Measurements from ENCODE around the gene TMEM203. TPM values are rescaled to one million over a fixed set of nuclear protein-coding genes. Genes with fewer than 3 reads are reported as not detected.

TMEM203 gene
- total RNA-seq, 1 donor from 2014 or later = 34.2 TPM

DNA sequence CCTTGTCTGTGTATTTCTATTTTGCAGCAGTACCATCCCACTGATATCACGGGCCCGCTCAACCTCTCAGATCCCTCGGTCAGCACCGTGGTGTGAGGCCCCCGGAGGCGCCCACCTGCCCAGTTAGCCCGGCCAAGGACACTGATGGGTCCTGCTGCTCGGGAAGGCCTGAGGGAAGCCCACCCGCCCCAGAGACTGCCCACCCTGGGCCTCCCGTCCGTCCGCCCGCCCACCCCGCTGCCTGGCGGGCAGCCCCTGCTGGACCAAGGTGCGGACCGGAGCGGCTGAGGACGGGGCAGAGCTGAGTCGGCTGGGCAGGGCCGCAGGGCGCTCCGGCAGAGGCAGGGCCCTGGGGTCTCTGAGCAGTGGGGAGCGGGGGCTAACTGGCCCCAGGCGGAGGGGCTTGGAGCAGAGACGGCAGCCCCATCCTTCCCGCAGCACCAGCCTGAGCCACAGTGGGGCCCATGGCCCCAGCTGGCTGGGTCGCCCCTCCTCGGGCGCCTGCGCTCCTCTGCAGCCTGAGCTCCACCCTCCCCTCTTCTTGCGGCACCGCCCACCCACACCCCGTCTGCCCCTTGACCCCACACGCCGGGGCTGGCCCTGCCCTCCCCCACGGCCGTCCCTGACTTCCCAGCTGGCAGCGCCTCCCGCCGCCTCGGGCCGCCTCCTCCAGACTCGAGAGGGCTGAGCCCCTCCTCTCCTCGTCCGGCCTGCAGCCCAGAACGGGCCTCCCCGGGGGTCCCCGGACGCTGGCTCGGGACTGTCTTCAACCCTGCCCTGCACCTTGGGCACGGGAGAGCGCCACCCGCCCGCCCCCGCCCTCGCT, 37.5 kb downstream of the TMEM203 start:
- DNase-seq (ENCODE audit: low read depth, low spot score) = no peak

DNA sequence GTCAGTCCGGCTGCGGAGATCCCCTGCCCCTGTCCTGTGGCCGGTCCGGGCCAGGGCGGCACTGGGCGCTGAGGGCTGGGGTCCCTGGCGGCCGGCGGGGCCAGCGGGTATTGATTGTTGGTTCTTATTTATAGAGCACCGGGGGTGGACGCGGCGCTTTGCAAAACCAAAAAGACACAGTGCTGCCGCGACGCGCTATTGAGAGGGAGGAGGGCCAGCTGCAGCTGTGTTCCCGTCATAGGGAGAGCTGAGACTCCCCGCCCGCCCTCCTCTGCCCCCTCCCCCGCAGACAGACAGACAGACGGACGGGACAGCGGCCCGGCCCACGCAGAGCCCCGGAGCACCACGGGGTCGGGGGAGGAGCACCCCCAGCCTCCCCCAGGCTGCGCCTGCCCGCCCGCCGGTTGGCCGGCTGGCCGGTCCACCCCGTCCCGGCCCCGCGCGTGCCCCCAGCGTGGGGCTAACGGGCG, 38.1 kb downstream of the TMEM203 start:
- DNase-seq (ENCODE audit: low read depth, low spot score) = no peak

DNA sequence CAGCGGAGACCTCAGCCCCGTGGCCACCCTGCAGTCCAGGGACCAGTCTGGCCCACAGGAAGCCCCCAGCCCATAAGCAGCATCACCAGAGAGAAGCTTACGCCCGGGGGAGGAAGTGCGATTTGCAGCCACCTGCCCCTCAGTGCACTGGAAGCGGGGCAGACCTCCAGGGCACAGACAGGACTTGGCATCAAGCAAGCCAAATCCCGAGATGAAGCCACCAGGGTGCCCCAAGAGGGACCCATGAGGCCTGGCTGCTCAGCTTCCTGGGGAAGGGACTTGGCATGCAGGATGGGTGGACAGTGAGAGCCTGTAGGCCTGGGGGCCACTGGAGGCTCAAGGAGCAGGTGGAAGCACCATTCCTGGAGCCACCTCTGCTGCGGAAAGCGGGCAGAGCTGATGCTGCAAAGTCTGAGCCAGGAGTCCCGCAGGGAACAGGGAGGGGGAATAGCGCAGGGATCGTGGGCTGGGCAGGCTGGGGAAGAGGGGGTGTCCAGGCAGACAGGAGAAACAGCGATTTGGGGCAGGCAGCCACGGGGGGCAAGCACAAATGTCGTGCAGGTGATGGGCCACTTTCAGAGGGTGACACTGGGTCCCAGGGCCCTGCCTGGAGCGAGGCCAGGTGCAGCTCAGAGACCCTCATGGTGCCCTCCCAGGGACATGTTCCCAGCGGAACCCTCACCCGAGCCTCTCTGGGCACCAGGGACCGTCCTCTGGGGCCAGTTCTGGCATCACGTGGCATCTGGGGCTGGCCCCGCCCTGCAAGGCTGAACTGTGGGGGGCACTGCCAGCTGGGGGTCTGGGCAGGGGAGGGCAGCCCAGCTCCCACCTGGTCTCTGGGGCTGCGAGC, 38.8 kb downstream of the TMEM203 start:
- DNase-seq (ENCODE audit: low read depth, low spot score) = no peak

DNA sequence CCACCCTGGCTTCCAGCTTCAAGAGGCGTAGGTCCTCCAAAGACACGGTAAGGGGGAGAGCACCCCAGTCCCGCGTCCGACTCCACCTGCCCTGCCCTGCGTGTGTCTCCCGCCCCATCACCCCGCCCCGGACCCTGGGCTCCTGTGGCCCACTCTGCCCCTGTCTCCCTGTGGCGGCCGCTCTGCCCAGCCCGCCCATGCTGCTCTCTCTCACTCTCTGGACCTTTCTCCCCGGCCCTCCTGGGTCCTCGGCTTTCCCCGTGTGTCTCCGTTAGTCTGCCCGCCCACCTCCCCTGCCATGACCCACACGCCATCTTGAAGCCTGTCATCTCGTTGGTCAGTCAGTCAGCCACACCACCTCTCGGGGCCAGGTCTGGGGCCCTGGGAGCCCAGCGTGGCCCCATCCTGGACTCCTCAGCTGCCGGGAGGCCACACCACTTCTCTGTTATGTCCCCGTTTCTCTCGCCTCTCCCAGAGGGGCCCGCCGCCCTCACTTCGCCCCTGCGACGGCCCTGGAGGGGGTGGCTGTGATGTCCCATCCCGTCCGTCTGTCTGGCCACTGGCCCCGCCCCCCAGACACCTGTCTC, 40.1 kb downstream of the TMEM203 start:
- DNase-seq (ENCODE audit: low read depth, low spot score) = no peak

DNA sequence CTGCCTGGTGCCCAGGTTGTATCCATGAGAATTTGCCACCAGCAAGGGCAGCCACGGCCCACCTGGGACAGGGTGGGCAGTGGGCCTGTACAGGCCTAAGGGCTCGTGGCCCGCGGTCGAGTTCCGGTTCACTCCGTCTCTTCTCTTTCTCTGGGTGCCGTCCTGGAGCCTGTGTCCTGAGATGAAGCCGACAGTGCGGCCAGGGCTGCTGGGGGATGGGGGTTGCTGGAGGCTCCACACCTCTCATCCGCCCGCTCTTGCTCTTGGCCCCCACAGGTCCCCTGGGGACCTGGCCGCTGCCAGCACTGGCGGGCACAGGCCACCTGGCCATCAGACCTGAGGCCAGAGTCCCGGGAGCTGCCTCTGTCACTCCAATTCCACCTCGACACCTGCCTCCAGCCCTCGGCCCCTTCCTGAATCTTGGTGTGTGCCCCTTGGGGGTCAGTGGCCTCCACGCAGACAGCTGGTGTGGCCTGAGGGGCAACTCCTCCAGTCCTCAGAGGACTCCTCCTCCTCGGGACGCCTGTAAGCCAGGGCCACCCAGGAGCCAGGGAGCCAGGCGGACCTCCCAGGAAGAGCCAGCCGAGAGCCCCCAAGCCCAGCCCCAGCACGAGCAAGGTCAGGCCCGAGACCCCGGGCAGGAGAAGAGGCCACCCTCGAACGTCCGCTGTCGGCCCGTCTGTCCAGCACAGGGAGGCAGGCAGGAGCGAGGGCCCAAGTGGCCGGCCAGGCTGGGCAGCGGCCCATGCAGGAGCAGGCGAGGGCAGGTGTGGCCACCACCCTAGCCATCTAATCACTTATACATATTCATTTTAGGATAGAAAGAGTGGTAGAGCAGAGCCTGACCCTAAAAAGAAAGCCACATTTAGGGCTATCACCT, 40.8 kb downstream of the TMEM203 start:
- no peak for DNase-seq (ENCODE audit: low read depth, low spot score)

DNA sequence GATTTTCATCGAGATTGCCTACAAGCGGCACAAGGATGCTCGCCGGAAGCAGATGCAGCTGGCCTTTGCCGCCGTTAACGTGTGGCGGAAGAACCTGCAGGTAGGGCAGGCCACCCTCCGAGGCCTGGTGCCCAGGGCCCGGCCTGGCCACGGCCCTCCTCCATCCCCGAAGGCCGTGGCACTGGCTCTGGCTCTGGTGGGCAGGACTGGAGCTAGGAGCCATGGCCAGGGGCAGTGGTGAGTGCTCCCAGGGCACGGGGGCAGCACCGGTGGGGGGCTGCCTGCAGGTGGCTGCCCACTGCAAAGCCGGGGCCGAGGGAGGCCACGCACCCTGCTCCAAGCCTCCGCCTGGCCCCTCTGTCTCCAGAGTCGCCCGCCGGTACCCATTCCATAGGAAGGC, 41.6 kb downstream of the TMEM203 start:
- no peak for DNase-seq (ENCODE audit: low read depth, low spot score)

DNA sequence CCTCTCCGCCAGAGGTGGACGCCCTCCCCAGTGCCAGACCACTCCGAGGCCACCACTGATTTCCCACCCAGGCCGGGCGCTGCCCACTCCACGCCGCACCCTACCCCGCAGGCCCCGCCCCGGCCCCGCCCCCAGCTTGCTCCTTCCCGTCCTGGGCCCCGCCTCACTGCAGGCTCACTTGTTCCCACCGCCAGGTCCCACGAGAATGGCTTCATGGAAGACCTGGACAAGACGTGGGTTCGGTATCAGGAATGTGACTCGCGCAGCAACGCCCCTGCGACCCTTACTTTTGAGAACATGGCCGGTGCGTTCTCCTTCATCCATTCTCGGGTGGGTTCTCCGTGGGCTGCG, 42.1 kb downstream of the TMEM203 start:
- no peak for DNase-seq (ENCODE audit: low read depth, low spot score)

DNA sequence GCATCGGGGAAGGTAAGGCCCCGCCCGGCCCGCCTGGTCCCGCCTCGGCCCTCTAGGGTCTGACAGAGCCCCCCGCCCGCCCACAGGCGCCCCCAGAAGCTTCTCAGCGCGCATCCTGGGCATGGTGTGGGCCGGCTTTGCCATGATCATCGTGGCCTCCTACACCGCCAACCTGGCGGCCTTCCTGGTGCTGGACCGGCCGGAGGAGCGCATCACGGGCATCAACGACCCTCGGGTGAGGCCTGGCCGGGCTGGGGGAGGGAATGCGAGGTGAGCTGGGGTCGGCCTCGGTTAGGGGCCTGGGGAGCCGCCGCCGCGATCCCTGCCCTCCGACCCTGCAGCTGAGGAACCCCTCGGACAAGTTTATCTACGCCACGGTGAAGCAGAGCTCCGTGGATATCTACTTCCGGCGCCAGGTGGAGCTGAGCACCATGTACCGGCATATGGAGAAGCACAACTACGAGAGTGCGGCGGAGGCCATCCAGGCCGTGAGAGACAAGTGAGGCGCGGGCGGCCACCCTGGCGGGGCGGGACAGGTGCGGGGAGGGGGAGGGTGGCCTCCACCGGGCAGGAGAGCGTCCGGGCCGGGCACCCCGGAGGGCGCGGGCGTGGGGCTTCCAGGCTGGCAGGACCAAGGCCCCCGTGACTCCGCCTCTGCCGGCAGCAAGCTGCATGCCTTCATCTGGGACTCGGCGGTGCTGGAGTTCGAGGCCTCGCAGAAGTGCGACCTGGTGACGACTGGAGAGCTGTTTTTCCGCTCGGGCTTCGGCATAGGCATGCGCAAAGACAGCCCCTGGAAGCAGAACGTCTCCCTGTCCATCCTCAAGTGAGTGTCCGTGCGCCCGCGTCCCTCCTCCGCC, 42.7 kb downstream of the TMEM203 start:
- no peak for DNase-seq (ENCODE audit: low read depth, low spot score)

DNA sequence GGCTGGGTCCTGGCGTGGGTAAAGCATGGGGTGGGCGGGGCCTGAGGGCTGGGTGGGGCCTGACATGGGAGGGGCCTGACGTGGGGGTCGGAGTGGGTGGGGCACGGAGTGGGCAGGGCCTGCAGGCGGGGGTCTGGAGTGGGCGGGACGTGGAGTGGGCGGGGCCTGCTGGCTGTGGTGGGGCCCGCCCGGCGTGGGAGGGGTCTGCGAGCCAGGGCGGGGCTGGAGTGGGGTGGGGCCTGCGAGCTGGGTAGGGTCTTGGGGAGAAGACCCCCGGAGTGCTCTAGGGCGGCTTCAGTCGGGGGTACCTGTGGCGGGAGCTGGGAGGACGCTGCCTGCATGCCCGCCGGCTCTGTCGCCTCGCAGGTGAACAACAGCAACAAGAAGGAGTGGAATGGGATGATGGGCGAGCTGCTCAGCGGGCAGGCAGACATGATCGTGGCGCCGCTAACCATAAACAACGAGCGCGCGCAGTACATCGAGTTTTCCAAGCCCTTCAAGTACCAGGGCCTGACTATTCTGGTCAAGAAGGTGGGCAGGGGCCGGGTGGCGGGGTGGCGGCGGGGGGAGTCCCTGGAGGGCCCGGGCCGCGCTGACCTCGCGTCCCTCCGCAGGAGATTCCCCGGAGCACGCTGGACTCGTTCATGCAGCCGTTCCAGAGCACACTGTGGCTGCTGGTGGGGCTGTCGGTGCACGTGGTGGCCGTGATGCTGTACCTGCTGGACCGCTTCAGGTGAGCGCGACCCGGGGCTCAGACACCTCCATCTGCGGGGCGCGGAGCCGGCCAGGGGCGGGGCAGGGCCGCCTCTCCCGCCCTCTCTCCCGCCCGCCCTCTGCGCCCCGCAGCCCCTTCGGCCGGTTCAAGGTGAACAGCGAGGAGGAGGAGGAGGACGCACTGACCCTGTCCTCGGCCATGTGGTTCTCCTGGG, 43.6 kb downstream of the TMEM203 start:
- no peak for DNase-seq (ENCODE audit: low read depth, low spot score)

DNA sequence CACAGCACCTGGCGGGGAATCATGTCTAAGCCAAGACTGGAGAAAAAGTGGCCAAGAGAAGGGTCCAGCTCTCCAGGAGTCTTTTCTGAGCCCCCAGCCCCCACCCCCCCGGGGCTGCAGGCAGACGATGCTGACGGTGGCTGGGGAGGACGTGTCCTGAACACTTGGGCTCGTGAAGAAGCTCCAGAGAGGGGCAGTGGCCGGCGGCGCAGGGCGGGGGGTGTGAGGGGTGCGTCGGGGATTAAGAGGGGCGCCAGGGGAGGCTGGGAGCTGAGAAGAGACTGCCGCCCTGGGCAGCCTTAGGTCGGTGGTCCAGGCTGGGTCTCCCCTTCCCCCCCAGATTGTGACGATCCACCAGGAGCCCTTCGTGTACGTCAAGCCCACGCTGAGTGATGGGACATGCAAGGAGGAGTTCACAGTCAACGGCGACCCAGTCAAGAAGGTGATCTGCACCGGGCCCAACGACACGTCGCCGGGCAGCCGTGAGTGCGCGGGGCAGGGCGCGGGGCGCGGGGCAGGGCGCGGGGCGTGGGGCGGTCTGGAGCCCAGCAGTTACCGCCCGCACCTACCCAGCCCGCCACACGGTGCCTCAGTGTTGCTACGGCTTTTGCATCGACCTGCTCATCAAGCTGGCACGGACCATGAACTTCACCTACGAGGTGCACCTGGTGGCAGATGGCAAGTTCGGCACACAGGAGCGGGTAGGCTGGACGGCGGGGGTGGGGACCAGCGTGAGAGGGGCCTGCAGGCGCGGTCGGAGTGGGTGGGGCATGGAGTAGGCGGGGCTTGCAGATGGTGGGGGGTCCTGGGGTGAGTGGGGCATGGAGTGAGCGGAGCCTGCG, 44.5 kb downstream of the TMEM203 start:
- no peak for DNase-seq (ENCODE audit: low read depth, low spot score)

DNA sequence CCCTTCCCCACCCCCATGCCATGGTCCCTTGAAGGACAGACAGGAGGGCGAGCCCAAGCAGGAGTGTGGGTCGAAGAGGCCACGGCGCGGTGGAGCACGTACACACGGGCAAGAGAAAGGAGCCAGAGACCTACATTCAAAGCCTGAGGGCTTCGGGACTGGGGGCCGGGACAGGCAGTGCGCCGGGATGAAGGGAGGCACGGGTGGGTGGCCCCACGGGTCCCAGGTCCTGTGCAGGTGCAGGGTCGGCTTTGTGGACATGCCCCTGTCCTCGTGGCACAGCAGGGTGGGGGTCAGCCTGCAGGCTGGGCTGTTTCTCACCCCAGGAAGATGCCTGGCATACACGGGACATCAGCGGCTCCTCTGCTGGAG, 45.4 kb downstream of the TMEM203 start:
- DNase-seq (ENCODE audit: low read depth, low spot score) = no peak

DNA sequence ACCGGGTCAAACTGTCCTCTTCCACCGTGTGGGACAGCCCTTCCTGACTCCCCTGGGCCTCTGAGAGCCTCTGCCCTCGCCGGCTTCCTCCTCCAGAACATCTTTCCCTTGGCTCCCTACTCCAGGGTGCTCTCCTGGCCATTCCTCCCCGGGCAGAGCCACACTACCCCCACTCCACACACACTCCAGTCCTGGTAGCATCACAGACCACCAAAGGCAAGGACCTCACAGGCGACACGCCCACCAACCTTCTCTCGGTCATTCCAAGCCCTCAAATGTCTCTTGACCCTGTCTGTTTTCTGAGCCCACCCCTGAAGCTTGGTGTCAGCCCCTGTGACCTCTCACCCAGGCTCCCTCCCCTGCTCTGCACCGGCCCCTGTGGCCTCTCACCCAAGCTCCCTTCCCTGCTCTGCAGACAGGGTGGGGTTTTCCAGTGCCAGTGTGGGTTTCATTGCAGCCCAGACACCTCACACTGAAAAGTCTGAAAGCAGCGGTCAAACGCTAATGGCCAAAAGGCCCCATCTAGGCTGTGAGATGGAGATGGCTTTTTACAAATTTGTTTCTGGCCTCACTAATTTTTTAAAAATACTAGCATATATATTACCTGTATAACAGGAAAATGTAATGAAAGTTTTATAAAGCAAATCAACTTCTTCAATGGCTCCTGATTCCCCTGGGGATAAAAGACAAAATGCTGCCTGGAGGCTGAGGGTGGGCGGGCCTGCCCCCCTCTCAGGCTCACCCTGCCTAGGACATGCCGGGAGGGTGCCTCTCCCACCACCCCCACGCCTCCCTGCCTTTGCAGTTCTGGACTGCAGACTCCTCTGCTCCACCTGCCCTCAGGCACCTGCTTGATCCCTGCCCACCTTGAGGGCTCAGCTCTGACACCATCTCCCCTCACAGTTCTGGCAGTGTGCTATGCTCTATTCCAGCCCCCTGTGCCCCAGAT, 46.1 kb downstream of the TMEM203 start:
- no peak for DNase-seq (ENCODE audit: low read depth, low spot score)

DNA sequence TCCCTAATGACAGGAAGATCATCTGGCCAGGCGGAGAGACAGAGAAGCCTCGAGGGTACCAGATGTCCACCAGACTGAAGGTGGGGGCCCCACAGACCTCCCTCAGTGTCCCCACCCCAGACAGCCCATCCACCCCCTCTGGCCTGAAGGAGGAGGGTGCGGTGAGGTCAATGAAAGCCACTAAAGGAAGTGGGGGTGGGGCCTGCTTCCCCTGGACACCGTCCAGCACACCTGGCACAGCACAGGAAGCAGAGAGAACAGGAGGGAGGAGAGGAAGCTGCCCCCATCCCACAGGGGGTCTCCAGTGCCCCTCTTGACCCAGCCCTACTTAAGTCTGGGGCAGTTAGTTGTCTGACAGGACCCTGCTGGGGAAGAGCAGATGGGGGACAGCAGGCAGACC, 46.8 kb downstream of the TMEM203 start:
- no peak for DNase-seq (ENCODE audit: low read depth, low spot score)

DNA sequence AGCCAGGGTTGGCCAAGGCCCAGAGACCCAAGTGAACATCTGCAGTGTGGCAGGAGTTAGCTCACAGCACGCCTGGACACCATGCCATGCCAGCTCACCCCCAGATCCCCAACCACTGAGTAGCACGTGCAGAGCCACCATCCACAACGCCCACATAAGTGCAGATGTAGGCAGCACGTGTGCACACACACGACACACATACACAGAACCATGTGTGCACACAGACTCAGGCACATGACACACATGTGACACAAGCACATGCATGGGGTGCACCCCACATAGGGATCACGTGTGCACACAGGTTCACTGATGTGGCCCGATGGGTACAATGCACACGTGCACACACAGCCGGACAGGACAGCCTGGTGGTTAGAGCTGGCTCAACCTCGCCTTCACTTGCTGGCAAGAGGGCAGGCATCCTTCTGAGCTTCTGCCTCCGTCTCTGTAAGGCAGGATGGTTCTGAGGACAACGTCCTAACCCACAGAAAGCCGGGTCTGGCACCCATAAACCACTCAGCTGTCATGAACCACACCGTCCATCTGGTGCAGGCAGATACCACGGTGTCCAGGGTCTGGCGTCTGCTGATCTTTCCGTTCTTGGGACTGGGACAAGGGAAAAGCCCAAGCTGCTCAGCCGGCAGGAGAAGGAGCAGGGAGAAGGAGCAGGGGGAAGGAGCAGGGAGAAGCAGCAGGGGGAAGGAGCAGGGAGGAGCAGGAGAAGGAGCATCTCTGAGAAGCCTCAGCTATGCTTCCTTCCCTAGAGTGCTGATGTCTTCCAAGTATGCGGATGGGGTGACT, 47.6 kb downstream of the TMEM203 start:
- no peak for DNase-seq (ENCODE audit: low read depth, low spot score)

DNA sequence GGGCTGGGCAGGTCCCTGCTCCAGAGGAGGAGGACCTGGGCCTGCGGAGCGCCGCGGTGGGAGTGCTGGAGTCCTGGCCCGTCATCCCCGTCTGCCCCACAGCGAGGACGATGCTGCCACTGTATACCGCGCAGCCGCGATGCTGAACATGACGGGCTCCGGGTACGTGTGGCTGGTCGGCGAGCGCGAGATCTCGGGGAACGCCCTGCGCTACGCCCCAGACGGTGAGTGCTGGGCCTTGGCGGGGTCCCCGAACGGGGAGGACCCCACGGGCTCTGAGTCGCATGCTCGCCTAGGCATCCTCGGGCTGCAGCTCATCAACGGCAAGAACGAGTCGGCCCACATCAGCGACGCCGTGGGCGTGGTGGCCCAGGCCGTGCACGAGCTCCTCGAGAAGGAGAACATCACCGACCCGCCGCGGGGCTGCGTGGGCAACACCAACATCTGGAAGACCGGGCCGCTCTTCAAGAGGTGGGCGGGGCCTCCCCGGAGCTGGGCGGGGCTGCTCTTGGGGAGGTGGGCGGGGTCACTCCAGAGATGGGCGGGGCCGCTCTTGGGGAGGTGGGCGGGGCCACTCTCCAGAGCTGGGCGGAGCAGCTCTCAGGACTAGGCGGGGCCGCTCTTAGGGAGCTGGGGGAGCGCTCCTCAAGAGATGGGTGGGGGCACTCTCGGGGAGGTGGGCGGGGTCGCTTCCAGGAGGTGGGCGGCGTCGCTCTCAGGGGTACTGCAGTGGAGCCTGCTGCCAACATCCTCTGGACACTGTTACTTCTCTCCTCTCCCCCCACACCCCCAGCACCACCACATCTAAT, 48.7 kb downstream of the TMEM203 start:
- DNase-seq (ENCODE audit: low read depth, low spot score) = no peak

All from pulmonary artery endothelial cell (primary cell).